ENCODE results near the gene ENPP1.

The ENPP1 gene

DNA sequence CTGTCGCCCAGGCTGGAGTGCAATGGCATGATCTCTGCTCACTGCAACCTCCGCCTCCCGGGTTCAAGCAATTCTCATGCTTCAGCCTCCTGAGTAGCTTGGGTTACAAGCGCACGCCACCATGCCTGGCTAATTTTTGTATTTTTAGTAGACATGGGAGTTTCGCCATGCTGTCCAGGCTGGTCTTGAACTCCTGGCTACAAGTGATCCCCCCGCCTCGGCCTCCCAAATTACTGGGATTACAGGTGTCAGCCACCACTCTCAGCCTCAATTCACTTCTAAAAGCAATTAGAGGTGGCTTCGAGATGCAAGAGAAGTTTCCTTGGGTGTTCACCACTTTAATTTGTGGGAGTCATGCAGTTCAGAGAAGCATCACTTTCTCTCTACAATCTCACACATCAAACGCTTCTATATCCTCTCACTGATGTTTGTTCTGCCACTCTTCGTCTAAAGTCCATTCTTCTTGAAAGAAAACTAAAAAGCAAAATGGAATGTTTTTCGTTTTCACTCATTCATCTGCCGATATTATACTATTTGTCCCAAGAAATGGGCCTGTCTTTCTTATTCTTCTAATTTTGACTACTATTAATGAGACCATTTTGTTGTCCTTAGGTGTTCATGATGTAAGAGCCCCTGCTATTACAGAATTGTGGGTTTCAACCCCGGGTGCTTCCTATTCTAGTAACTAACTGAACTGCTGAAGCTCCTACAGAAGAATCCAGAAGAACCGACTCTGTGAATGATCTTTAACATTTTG is 38.3 kb upstream of the ENPP1 start:
- no peak overlapping the region for H3K27ac ChIP-seq (ENCODE audit: low read depth, low read length)
- H3K27me3 ChIP-seq (ENCODE audit: control insufficient read depth in 1 of 2, insufficient read depth in 2 of 2, low read length in 2 of 2): no peaks in the 10 kb centered on the region
- no peaks in the 10 kb centered on the region for H3K4me1 ChIP-seq (ENCODE audit: insufficient read depth, low read length)
- no peak overlapping the region for H3K9ac ChIP-seq (ENCODE audit: low read length)
- H3K9me3 ChIP-seq (ENCODE audit: low read length): no peaks in the 10 kb centered on the region
- no peak overlapping the region for H3K4me3 ChIP-seq (ENCODE audit: low read depth in 1 of 2, low read length in 2 of 2)
- no peaks in the 10 kb centered on the region for H3K36me3 ChIP-seq (ENCODE audit: insufficient read depth, low read length)

- Histone ChIP-seq H3K4me3 (ENCODE audit: low read depth in 1 of 2, low read length in 2 of 2) (no peak overlapping the region), H3K27me3 (ENCODE audit: control insufficient read depth in 1 of 2, insufficient read depth in 2 of 2, low read length in 2 of 2) (no peaks in the 10 kb centered on the region), H3K9ac (ENCODE audit: low read length) (no peak overlapping the region), H3K27ac (ENCODE audit: low read depth, low read length) (no peak overlapping the region), H3K4me1 (ENCODE audit: insufficient read depth, low read length) (no peaks in the 10 kb centered on the region), H3K36me3 (ENCODE audit: insufficient read depth, low read length) (no peaks in the 10 kb centered on the region), H3K9me3 (ENCODE audit: low read length) (no peaks in the 10 kb centered on the region)
Measured at GRCh38 chr6:131770776-131771175, 37.0 kb upstream of the ENPP1 start.

DNA sequence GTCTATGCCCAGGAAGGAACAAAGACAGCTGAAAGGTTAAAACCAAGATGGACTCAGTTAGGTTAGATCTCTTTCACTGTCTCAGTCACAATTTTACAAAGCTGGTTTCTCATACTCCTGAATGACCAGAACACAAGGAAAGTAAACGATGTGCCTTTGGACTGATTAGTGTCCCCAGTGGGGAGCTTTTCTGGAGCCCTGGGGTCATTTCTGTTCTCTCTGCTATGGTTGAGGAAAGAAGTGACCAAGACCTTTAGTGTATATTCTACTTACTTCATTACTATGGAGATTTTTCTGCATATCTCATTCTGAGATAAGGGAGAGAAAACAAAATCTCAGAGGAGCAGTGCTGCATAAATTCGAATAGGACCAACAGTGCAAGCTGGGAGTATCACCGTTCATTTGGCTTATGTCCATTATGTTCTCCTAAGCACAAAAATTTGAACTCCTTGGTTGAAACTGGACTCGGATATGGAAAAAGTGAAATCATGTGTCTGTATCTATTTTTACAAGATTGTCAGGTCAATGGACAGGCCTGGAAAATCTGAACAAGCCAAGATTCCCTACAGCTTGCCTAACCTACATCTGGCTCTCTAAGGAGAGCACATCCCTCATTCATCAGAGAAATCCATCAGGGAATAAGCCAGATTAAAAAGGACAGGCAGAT is 34.4 kb upstream of the ENPP1 start:
- no peak overlapping the region for H3K9ac ChIP-seq (ENCODE audit: low read length)
- H3K4me3 ChIP-seq (ENCODE audit: low read depth in 1 of 2, low read length in 2 of 2): no peak overlapping the region
- no peaks in the 10 kb centered on the region for H3K27me3 ChIP-seq (ENCODE audit: control insufficient read depth in 1 of 2, insufficient read depth in 2 of 2, low read length in 2 of 2)
- H3K9me3 ChIP-seq (ENCODE audit: low read length): no peaks in the 10 kb centered on the region
- H3K27ac ChIP-seq (ENCODE audit: low read depth, low read length): no peak overlapping the region
- no peaks in the 10 kb centered on the region for H3K36me3 ChIP-seq (ENCODE audit: insufficient read depth, low read length)
- H3K4me1 ChIP-seq (ENCODE audit: insufficient read depth, low read length): no peaks in the 10 kb centered on the region

GRCh38 chr6:131775886-131776285 is 31.9 kb upstream of the ENPP1 start:
- Histone ChIP-seq H3K9ac (ENCODE audit: low read length) (no peak overlapping the region), H3K27me3 (ENCODE audit: control insufficient read depth in 1 of 2, insufficient read depth in 2 of 2, low read length in 2 of 2) (no peaks in the 10 kb centered on the region), H3K4me3 (ENCODE audit: low read depth in 1 of 2, low read length in 2 of 2) (no peak overlapping the region), H3K36me3 (ENCODE audit: insufficient read depth, low read length) (no peaks in the 10 kb centered on the region), H3K4me1 (ENCODE audit: insufficient read depth, low read length) (no peaks in the 10 kb centered on the region), H3K27ac (ENCODE audit: low read depth, low read length) (no peak overlapping the region), H3K9me3 (ENCODE audit: low read length) (no peaks in the 10 kb centered on the region)

DNA sequence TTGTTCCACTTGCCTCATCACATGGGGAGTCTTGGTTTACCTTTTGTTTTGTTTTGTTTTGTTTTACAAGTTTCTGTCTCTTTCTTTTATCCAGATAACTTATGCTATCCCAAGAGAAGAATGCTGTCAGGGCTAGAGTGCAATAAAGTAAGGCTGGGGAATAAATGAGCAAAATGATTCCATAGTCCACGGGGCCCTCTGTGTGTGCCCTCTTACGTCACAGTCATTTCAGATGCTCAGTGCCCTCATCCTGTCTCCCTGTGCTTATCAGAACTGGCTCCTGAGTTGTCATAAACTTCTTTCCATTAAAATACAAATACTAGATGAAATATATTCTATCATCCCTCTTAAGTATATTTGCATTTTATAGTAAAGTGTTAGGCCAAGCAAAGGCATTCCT is 30.8 kb upstream of the ENPP1 start:
- Histone ChIP-seq H3K9ac (ENCODE audit: low read length) (no peak overlapping the region), H3K4me1 (ENCODE audit: insufficient read depth, low read length) (no peaks in the 10 kb centered on the region), H3K4me3 (ENCODE audit: low read depth in 1 of 2, low read length in 2 of 2) (no peak overlapping the region), H3K9me3 (ENCODE audit: low read length) (no peaks in the 10 kb centered on the region), H3K27ac (ENCODE audit: low read depth, low read length) (no peak overlapping the region), H3K36me3 (ENCODE audit: insufficient read depth, low read length) (no peaks in the 10 kb centered on the region), H3K27me3 (ENCODE audit: control insufficient read depth in 1 of 2, insufficient read depth in 2 of 2, low read length in 2 of 2) (no peaks in the 10 kb centered on the region)

- Histone ChIP-seq H3K4me3 (ENCODE audit: low read depth in 1 of 2, low read length in 2 of 2) (no peak overlapping the region), H3K27me3 (ENCODE audit: control insufficient read depth in 1 of 2, insufficient read depth in 2 of 2, low read length in 2 of 2) (no peaks in the 10 kb centered on the region), H3K36me3 (ENCODE audit: insufficient read depth, low read length) (no peaks in the 10 kb centered on the region), H3K9ac (ENCODE audit: low read length) (no peak overlapping the region), H3K4me1 (ENCODE audit: insufficient read depth, low read length) (no peaks in the 10 kb centered on the region), H3K27ac (ENCODE audit: low read depth, low read length) (no peak overlapping the region), H3K9me3 (ENCODE audit: low read length) (no peaks in the 10 kb centered on the region)
Measured at GRCh38 chr6:131778169-131778568, 29.7 kb upstream of the ENPP1 start.

- H3K27ac ChIP-seq (ENCODE audit: low read depth, low read length): no peak overlapping the region
- H3K9ac ChIP-seq (ENCODE audit: low read length): no peak overlapping the region
- H3K9me3 ChIP-seq (ENCODE audit: low read length): no peaks in the 10 kb centered on the region
- H3K4me3 ChIP-seq (ENCODE audit: low read depth in 1 of 2, low read length in 2 of 2): no peak overlapping the region
- H3K4me1 ChIP-seq (ENCODE audit: insufficient read depth, low read length): no peaks in the 10 kb centered on the region
- no peaks in the 10 kb centered on the region for H3K27me3 ChIP-seq (ENCODE audit: control insufficient read depth in 1 of 2, insufficient read depth in 2 of 2, low read length in 2 of 2)
- no peaks in the 10 kb centered on the region for H3K36me3 ChIP-seq (ENCODE audit: insufficient read depth, low read length)
Measured at GRCh38 chr6:131779304-131779703, 28.5 kb upstream of the ENPP1 start.

- Histone ChIP-seq H3K9ac (ENCODE audit: low read length) (no peak overlapping the region), H3K9me3 (ENCODE audit: low read length) (no peaks in the 10 kb centered on the region)
Measured at GRCh38 chr6:131780600-131780999, 27.2 kb upstream of the ENPP1 start.

GRCh38 chr6:131781687-131782086 is 26.1 kb upstream of the ENPP1 start:
- H3K9ac ChIP-seq (ENCODE audit: low read length): no peak overlapping the region
- H3K9me3 ChIP-seq (ENCODE audit: low read length): no peaks in the 10 kb centered on the region
- no peaks in the 10 kb centered on the region for H3K36me3 ChIP-seq (ENCODE audit: insufficient read depth, low read length)
- no peaks in the 10 kb centered on the region for H3K27me3 ChIP-seq (ENCODE audit: control insufficient read depth in 1 of 2, insufficient read depth in 2 of 2, low read length in 2 of 2)
- H3K4me1 ChIP-seq (ENCODE audit: insufficient read depth, low read length): no peaks in the 10 kb centered on the region
- H3K27ac ChIP-seq (ENCODE audit: low read depth, low read length): no peak overlapping the region
- H3K4me3 ChIP-seq (ENCODE audit: low read depth in 1 of 2, low read length in 2 of 2): no peak overlapping the region

More at GRCh38 chr6:131780600-131780999, 27.2 kb upstream of the ENPP1 start:
- Histone ChIP-seq H3K36me3 (ENCODE audit: insufficient read depth, low read length) (no peaks in the 10 kb centered on the region), H3K27ac (ENCODE audit: low read depth, low read length) (no peak overlapping the region), H3K27me3 (ENCODE audit: control insufficient read depth in 1 of 2, insufficient read depth in 2 of 2, low read length in 2 of 2) (no peaks in the 10 kb centered on the region), H3K4me3 (ENCODE audit: low read depth in 1 of 2, low read length in 2 of 2) (no peak overlapping the region), H3K4me1 (ENCODE audit: insufficient read depth, low read length) (no peaks in the 10 kb centered on the region)

GRCh38 chr6:131782764-131783163 is 25.1 kb upstream of the ENPP1 start:
- Histone ChIP-seq H3K4me3 (ENCODE audit: low read depth in 1 of 2, low read length in 2 of 2) (no peak overlapping the region), H3K27me3 (ENCODE audit: control insufficient read depth in 1 of 2, insufficient read depth in 2 of 2, low read length in 2 of 2) (no peaks in the 10 kb centered on the region)

DNA sequence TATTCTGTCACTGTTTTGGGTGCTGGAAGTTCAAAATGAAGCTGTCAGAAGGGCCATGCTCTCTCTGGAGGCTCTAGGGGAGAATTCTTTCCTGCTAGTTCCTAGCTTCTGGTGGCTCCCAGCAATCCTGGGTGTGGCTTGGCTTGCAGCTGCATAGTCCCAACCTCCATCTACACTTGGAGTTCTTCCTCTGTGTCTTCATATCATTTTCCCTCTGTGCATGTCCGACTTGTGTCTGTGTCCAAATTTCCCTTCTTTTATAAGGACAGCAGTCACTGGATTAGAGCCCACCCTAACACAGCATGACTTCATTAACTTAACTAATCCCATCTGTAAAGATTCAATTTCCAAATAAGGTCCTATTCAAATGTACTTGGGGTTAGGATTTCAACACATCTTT is 23.3 kb upstream of the ENPP1 start:
- Histone ChIP-seq H3K27me3 (ENCODE audit: control insufficient read depth in 1 of 2, insufficient read depth in 2 of 2, low read length in 2 of 2) (no peaks in the 10 kb centered on the region), H3K9me3 (ENCODE audit: low read length) (no peaks in the 10 kb centered on the region), H3K4me1 (ENCODE audit: insufficient read depth, low read length) (peaks cover 9% of the 10 kb centered on the region), H3K27ac (ENCODE audit: low read depth, low read length) (no peak overlapping the region), H3K36me3 (ENCODE audit: insufficient read depth, low read length) (no peaks in the 10 kb centered on the region), H3K4me3 (ENCODE audit: low read depth in 1 of 2, low read length in 2 of 2) (no peak overlapping the region), H3K9ac (ENCODE audit: low read length) (no peak overlapping the region)

More at GRCh38 chr6:131782764-131783163, 25.1 kb upstream of the ENPP1 start:
- Histone ChIP-seq H3K36me3 (ENCODE audit: insufficient read depth, low read length) (no peaks in the 10 kb centered on the region), H3K4me1 (ENCODE audit: insufficient read depth, low read length) (peaks cover 2% of the 10 kb centered on the region), H3K9ac (ENCODE audit: low read length) (no peak overlapping the region), H3K9me3 (ENCODE audit: low read length) (no peaks in the 10 kb centered on the region), H3K27ac (ENCODE audit: low read depth, low read length) (no peak overlapping the region)

DNA sequence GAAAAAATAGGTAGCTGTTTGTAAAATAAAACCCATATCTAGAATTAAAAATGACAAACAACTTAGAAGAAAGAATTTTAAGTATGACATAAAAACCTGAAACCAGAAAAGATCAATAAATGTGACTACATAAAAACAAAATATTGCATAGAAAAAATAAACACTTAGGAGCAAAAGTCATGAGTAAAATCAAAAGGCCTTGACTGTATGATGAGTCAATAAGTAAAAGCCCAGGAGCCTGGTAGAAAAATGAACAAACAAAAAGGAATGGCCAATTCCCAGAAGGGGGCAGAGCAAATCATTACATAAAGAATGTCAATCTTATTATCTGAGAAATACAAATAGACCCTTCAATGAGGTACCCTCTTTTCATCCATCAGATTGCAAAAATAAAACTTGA is 20.7 kb upstream of the ENPP1 start:
- H3K27me3 ChIP-seq (ENCODE audit: control insufficient read depth in 1 of 2, insufficient read depth in 2 of 2, low read length in 2 of 2): no peaks in the 10 kb centered on the region
- peaks cover 9% of the 10 kb centered on the region for H3K4me1 ChIP-seq (ENCODE audit: insufficient read depth, low read length)
- H3K9ac ChIP-seq (ENCODE audit: low read length): no peak overlapping the region

More for the DNA sequence above, 20.7 kb upstream of the ENPP1 start:
- H3K27ac ChIP-seq (ENCODE audit: low read depth, low read length): no peak overlapping the region
- H3K36me3 ChIP-seq (ENCODE audit: insufficient read depth, low read length): no peaks in the 10 kb centered on the region
- no peaks in the 10 kb centered on the region for H3K9me3 ChIP-seq (ENCODE audit: low read length)
- H3K4me3 ChIP-seq (ENCODE audit: low read depth in 1 of 2, low read length in 2 of 2): no peak overlapping the region

Data from muscle layer of colon (tissue), 2 donors.